Mesenchymal stem cell (in vitro differentiated cells and primary cell): ENCODE data around the gene SYNJ2.

Experiments used
- DNase-seq: peaks from one replicate; pipeline ENCODE4 v3.0.0-alpha.2; 2013
- H2AFZ ChIP-seq: one replicate; pipeline ENCODE4 v1.6.1; 2013; ENCODE audit warnings: low read depth, mild to moderate bottlenecking, control low read depth, inconsistent platforms, low read length, moderate library complexity
- H2AK5ac ChIP-seq: 2 replicates; pipeline ENCODE4 v1.6.1; 2013; ENCODE audit warnings: low read length, moderate library complexity, mild to moderate bottlenecking, inconsistent platforms; ENCODE audit not compliant: severe bottlenecking
- H2BK120ac ChIP-seq: one replicate; pipeline ENCODE4 v1.6.1; 2013; ENCODE audit warnings: low read depth, mild to moderate bottlenecking, inconsistent platforms, low read length, moderate library complexity
- H2BK12ac ChIP-seq, 2 experiments: one replicate each; pipeline ENCODE4 v1.6.1; 2013; ENCODE audit warnings: inconsistent platforms in 2 of 2, low read length in 2 of 2, mild to moderate bottlenecking in 2 of 2, moderate library complexity in 2 of 2, control low read depth in 1 of 2
- H2BK15ac ChIP-seq: one replicate; pipeline ENCODE4 v1.6.1; 2013; ENCODE audit warnings: mild to moderate bottlenecking, low read depth, inconsistent platforms; ENCODE audit not compliant: poor library complexity, severe bottlenecking
- H2BK5ac ChIP-seq: 2 replicates; pipeline ENCODE4 v1.6.1; 2013; ENCODE audit warnings: low read depth, mild to moderate bottlenecking, low read length, control low read depth, inconsistent platforms; ENCODE audit not compliant: poor library complexity, severe bottlenecking
- H3K14ac ChIP-seq, 2 experiments: one replicate each; pipeline ENCODE4 v1.6.1; 2013; ENCODE audit warnings: inconsistent platforms in 2 of 2, low read length in 2 of 2, control low read depth in 1 of 2, mild to moderate bottlenecking in 1 of 2, moderate library complexity in 1 of 2
- H3K18ac ChIP-seq, 2 experiments: one replicate each; pipeline ENCODE4 v1.6.1; 2013; ENCODE audit warnings: inconsistent platforms in 2 of 2, low read length in 2 of 2, control low read depth in 1 of 2, low read depth in 1 of 2, mild to moderate bottlenecking in 1 of 2
- H3K23ac ChIP-seq, 2 experiments: one replicate each; pipeline ENCODE4 v1.6.1; 2013; ENCODE audit warnings: inconsistent platforms in 2 of 2, low read length in 2 of 2, mild to moderate bottlenecking in 2 of 2, moderate library complexity in 2 of 2, control low read depth in 1 of 2
- H3K27ac ChIP-seq: 2 replicates; pipeline ENCODE4 v1.5.1; 2013; ENCODE audit warnings: mild to moderate bottlenecking, moderate library complexity, low read length, control low read depth, inconsistent platforms; ENCODE audit not compliant: poor library complexity, severe bottlenecking
- H3K27me3 ChIP-seq, 2 experiments: 2 replicates each; pipeline versions ENCODE4 v1.6.1 to v1.7.0; 2013; ENCODE audit warnings: low read length in 2 of 2, mild to moderate bottlenecking in 2 of 2, moderate library complexity in 2 of 2, control low read depth in 1 of 2, inconsistent platforms in 1 of 2; ENCODE audit not compliant: control insufficient read depth in 1 of 2, insufficient read depth in 1 of 2
- H3K36me3 ChIP-seq, 2 experiments: 2 replicates each; pipeline versions ENCODE4 v1.6.1 to v1.7.0; 2013; ENCODE audit warnings: low read length in 2 of 2, control low read depth in 1 of 2, inconsistent platforms in 1 of 2, low read depth in 1 of 2, mild to moderate bottlenecking in 1 of 2; ENCODE audit not compliant: insufficient read depth in 2 of 2, control insufficient read depth in 1 of 2
- H3K4ac ChIP-seq, 2 experiments: one replicate each; pipeline ENCODE4 v1.6.1; 2013; ENCODE audit warnings: inconsistent platforms in 2 of 2, low read length in 2 of 2, mild to moderate bottlenecking in 2 of 2, moderate library complexity in 2 of 2, control low read depth in 1 of 2, low read depth in 1 of 2
- H3K4me1 ChIP-seq: 2 replicates; pipeline ENCODE4 v1.6.1; 2013; ENCODE audit warnings: low read depth, low read length, control low read depth; ENCODE audit not compliant: control insufficient read depth, insufficient read depth
- H3K4me2 ChIP-seq: 2 replicates; pipeline ENCODE4 v1.6.1; 2013; ENCODE audit warnings: low read length, mild to moderate bottlenecking, inconsistent platforms; ENCODE audit not compliant: poor library complexity, severe bottlenecking
- H3K4me3 ChIP-seq, 2 experiments: 2 replicates each; pipeline versions ENCODE4 v1.5.1 to v1.7.0; 2013; ENCODE audit warnings: low read length in 2 of 2, mild to moderate bottlenecking in 2 of 2, control low read depth in 1 of 2, low read depth in 1 of 2; ENCODE audit not compliant: insufficient read depth in 1 of 2
- H3K79me1 ChIP-seq: replicated peaks from 2 replicates; pipeline ENCODE4 v1.6.1; 2013; ENCODE audit warnings: mild to moderate bottlenecking, control low read depth, low read length, inconsistent platforms; ENCODE audit not compliant: poor library complexity, severe bottlenecking
- H3K9ac ChIP-seq: 2 replicates; pipeline ENCODE4 v1.7.0; 2013; ENCODE audit warnings: mild to moderate bottlenecking, low read length, moderate library complexity
- H3K9me3 ChIP-seq: 2 replicates; pipeline ENCODE4 v1.7.0; 2013; ENCODE audit warnings: mild to moderate bottlenecking, low read length; ENCODE audit not compliant: control insufficient read depth
- H4K8ac ChIP-seq: one replicate; pipeline ENCODE4 v1.6.1; 2013; ENCODE audit warnings: inconsistent platforms, mild to moderate bottlenecking, low read length, moderate library complexity
- H4K91ac ChIP-seq: one replicate; pipeline ENCODE4 v1.6.1; 2013; ENCODE audit warnings: mild to moderate bottlenecking, low read length, inconsistent platforms
- WGBS: methylation state at CpG from one replicate; pipeline ENCODE4 v1.1.7; 2013; ENCODE audit warnings: mixed read lengths; 5-methylcytosine and 5-hydroxymethylcytosine counted together

The SYNJ2 gene

GRCh38 chr6:158115508-158115907 is 133.8 kb downstream of the SYNJ2 start:
- Histone ChIP-seq H3K4me3 (no peak overlapping the region), H2AK5ac (no peak overlapping the region), H3K4ac (no peak overlapping the region), H3K27ac (no peak overlapping the region), H4K8ac (no peak overlapping the region), H2BK120ac (no peak overlapping the region), H2BK12ac (no peak overlapping the region), H3K23ac (no peak overlapping the region), H3K9me3 (no peaks in the 10 kb centered on the region), H2BK15ac (no peak overlapping the region), H3K4me1 (no peaks in the 10 kb centered on the region), H2BK5ac (no peak overlapping the region), H3K14ac (no peak overlapping the region), H3K79me1 (no peaks in the 10 kb centered on the region), H3K27me3 (no peaks in the 10 kb centered on the region), H3K4me2 (no peak overlapping the region), H3K36me3 (peaks cover 14 to 74% of the 10 kb centered on the region in 2 experiments), H4K91ac (no peak overlapping the region), H3K18ac (no peak overlapping the region), H2AFZ (no peak overlapping the region), H3K9ac (no peak overlapping the region)
- WGBS, result 96% methylated on average over 6 of the region's 6 CpGs
- DNase-seq, result no peak

DNA sequence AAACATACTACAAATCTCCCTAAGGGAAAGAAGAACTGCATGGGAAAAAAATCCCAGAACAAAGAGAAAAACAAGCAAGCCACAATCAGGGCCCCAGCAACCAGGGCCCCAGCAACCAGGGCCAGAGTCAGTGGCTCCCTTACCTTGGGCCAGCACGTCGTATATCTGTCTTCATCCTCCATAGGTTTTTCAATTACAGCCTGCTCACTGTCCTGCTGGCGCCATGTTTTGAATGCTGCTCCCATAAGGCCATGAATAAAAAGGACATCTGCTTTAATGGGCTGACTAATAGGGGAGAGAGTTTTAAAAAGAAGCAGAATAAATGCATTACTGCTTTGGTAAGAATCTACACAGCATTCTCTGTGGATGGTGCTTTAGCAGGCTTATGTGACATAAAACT is 137.2 kb downstream of the SYNJ2 start:
- no peak overlapping the region for H3K27ac ChIP-seq
- H4K8ac ChIP-seq, result no peak overlapping the region
- no peak overlapping the region for H3K9ac ChIP-seq
- no peak overlapping the region for H2BK15ac ChIP-seq
- peaks cover 8 to 57% of the 10 kb centered on the region in 2 experiments for H3K36me3 ChIP-seq
- H3K4ac ChIP-seq, result no peak overlapping the region
- H3K4me3 ChIP-seq, result no peak overlapping the region
- no peak overlapping the region for H2BK120ac ChIP-seq
- no peak overlapping the region for H3K18ac ChIP-seq
- H3K14ac ChIP-seq, result no peak overlapping the region
- no peak overlapping the region for H2BK5ac ChIP-seq
- H2AFZ ChIP-seq, result no peak overlapping the region
- H3K23ac ChIP-seq, result no peak overlapping the region
- no peaks in the 10 kb centered on the region for H3K27me3 ChIP-seq
- H3K4me1 ChIP-seq, result no peaks in the 10 kb centered on the region
- H3K79me1 ChIP-seq, result no peaks in the 10 kb centered on the region
- no peaks in the 10 kb centered on the region for H3K9me3 ChIP-seq
- no peak overlapping the region for H3K4me2 ChIP-seq
- WGBS, result 89% methylated on average over 3 of the region's 3 CpGs
- no peak overlapping the region for H4K91ac ChIP-seq
- no peak overlapping the region for H2BK12ac ChIP-seq
- no peak overlapping the region for H2AK5ac ChIP-seq
- no peak for DNase-seq

- H3K9me3 ChIP-seq, result no peaks in the 10 kb centered on the region
- H3K4me3 ChIP-seq, result no peak overlapping the region
- no peak overlapping the region for H3K27ac ChIP-seq
- H3K9ac ChIP-seq, result no peak overlapping the region
- no CpG with 5 or more reads among the region's 3 CpGs for WGBS
- no peaks in the 10 kb centered on the region for H3K27me3 ChIP-seq
- no peak overlapping the region for H2AFZ ChIP-seq
- H3K36me3 ChIP-seq, result peaks cover 0 to 45% of the 10 kb centered on the region in 2 experiments
- H3K4me2 ChIP-seq, result no peak overlapping the region
- no peak overlapping the region for H3K18ac ChIP-seq
- no peak overlapping the region for H2BK12ac ChIP-seq
- no peak overlapping the region for H4K91ac ChIP-seq
- H2BK120ac ChIP-seq, result no peak overlapping the region
- no peak overlapping the region for H2AK5ac ChIP-seq
- H2BK5ac ChIP-seq, result no peak overlapping the region
- no peak overlapping the region for H4K8ac ChIP-seq
- no peak overlapping the region for H3K4ac ChIP-seq
- no peaks in the 10 kb centered on the region for H3K4me1 ChIP-seq
- no peaks in the 10 kb centered on the region for H3K79me1 ChIP-seq
- no peak for DNase-seq
- H3K23ac ChIP-seq, result no peak overlapping the region
- H3K14ac ChIP-seq, result no peak overlapping the region
- H2BK15ac ChIP-seq, result no peak overlapping the region
These were observed 139.7 kb downstream of the SYNJ2 start for GRCh38 chr6:158121335-158121734.

DNA sequence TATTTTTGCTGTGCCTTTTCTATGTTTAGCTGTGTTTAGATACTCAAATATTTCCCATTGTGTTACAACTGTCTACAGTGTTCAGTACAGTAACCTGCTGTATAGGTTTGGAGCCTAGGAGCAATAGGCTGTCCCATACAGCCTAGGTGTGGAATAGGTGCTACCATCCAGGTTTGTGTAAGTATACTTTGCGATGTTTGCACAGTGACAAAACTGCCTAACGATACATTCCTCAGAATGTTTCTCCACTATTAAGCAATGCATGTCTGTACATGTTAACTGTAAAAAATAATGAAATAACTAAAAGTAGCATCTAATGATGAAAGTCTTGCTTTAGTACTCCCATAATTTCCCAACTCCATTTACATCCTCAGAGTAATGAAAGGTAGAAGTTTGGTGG is 140.4 kb downstream of the SYNJ2 start:
- no peak overlapping the region for H3K4ac ChIP-seq
- H2BK120ac ChIP-seq, result no peak overlapping the region
- H3K79me1 ChIP-seq, result no peaks in the 10 kb centered on the region
- no peak overlapping the region for H3K18ac ChIP-seq
- H4K8ac ChIP-seq, result no peak overlapping the region
- H2AK5ac ChIP-seq, result no peak overlapping the region
- no peak overlapping the region for H3K4me2 ChIP-seq
- no peak overlapping the region for H3K23ac ChIP-seq
- no peak overlapping the region for H2AFZ ChIP-seq
- no peaks in the 10 kb centered on the region for H3K9me3 ChIP-seq
- H3K36me3 ChIP-seq, result peaks cover 3 to 42% of the 10 kb centered on the region in 2 experiments
- H3K9ac ChIP-seq, result no peak overlapping the region
- H2BK15ac ChIP-seq, result no peak overlapping the region
- no peak overlapping the region for H3K27ac ChIP-seq
- no peak overlapping the region for H4K91ac ChIP-seq
- H3K14ac ChIP-seq, result no peak overlapping the region
- no peak overlapping the region for H3K4me3 ChIP-seq
- no peaks in the 10 kb centered on the region for H3K27me3 ChIP-seq
- H2BK12ac ChIP-seq, result no peak overlapping the region
- H2BK5ac ChIP-seq, result no peak overlapping the region
- no peaks in the 10 kb centered on the region for H3K4me1 ChIP-seq
- WGBS, result no CpG with 5 or more reads among the region's 2 CpGs
- DNase-seq, result no peak
